ENCODE data around the gene RABL6. TPM values are rescaled to one million over a fixed set of nuclear protein-coding genes. Genes with fewer than 3 reads are reported as not detected.
A peak's percentile ranks its signal among the peaks of the same experiment; 100 is the strongest.
"Not testable (repeated sequence)": the region's sequence is repeated elsewhere in the genome, so short reads cannot be mapped to it uniquely, and the experiment has no call there.

Gene RABL6
- total RNA-seq, 3 donors from 2014 or later = 38.2 to 51.5 (median 41.3) TPM

GRCh38 chr9:136837146-136837855, 29.6 kb downstream of the RABL6 start:
- Histone ChIP-seq H3K27me3 (no peaks in the 10 kb centered on the region), H3K9me3 (no peaks in the 10 kb centered on the region), H3K27ac (no peak overlapping the region), H3K4me1 (no peaks in the 10 kb centered on the region), H3K4me3 (no peak overlapping the region), H3K36me3 (no peaks in the 10 kb centered on the region)
- TF ChIP-seq POLR2A (IDR thresholded peaks at IDR 0.05) (no peak), POLR2AphosphoS5 (IDR thresholded peaks at IDR 0.05) (no peak), CTCF (IDR thresholded peaks at IDR 0.05) (no peak)
- intact Hi-C loops (cut with DNase I; ENCODE audit: low total_unique reads) = no loop called here
- no peak for DNase-seq (ENCODE audit: low spot score in 2 of 2)

- DNase-seq (ENCODE audit: low spot score in 2 of 2); H3K36me3 ChIP-seq; intact Hi-C loops (cut with DNase I; ENCODE audit: low total_unique reads); H3K4me1 ChIP-seq; H3K9me3 ChIP-seq; H3K27me3 ChIP-seq; H3K27ac ChIP-seq; H3K4me3 ChIP-seq: not testable (repeated sequence)
Observed at GRCh38 chr9:136837856-136838277, 30.1 kb downstream of the RABL6 start.

GRCh38 chr9:136838314-136839228, 30.8 kb downstream of the RABL6 start:
- no peak overlapping the region for H3K4me3 ChIP-seq
- no peak for TF ChIP-seq POLR2A (IDR thresholded peaks at IDR 0.05)
- TF ChIP-seq CTCF (IDR thresholded peaks at IDR 0.05) = no peak
- no peak for TF ChIP-seq POLR2AphosphoS5 (IDR thresholded peaks at IDR 0.05)
- intact Hi-C loops (cut with DNase I; ENCODE audit: low total_unique reads) = no loop called here
- DNase-seq (ENCODE audit: low spot score in 2 of 2) = no peak
- no peaks in the 10 kb centered on the region for H3K36me3 ChIP-seq
- H3K9me3 ChIP-seq = no peaks in the 10 kb centered on the region
- H3K4me1 ChIP-seq = no peaks in the 10 kb centered on the region
- peaks cover 0 to 5% of the 10 kb centered on the region in 2 donors for H3K27me3 ChIP-seq
- H3K27ac ChIP-seq = no peak overlapping the region

GRCh38 chr9:136839229-136840139, 31.7 kb downstream of the RABL6 start:
- Histone ChIP-seq H3K4me1 (peaks cover 0 to 7% of the 10 kb centered on the region in 2 donors), H3K36me3 (no peaks in the 10 kb centered on the region), H3K4me3 (no peak overlapping the region), H3K27me3 (peaks cover 6 to 12% of the 10 kb centered on the region in 2 donors), H3K27ac (no peak overlapping the region), H3K9me3 (no peaks in the 10 kb centered on the region)
- no peak for TF ChIP-seq POLR2AphosphoS5 (IDR thresholded peaks at IDR 0.05)
- TF ChIP-seq POLR2A (IDR thresholded peaks at IDR 0.05) = no peak
- TF ChIP-seq CTCF (IDR thresholded peaks at IDR 0.05) = no peak
- intact Hi-C loops (cut with DNase I; ENCODE audit: low total_unique reads) = no loop called here
- DNase-seq (ENCODE audit: low spot score in 2 of 2) = no peak

GRCh38 chr9:136840140-136840876, 32.6 kb downstream of the RABL6 start:
- no peaks in the 10 kb centered on the region for H3K36me3 ChIP-seq
- intact Hi-C loops (cut with DNase I; ENCODE audit: low total_unique reads) = no loop called here

More at GRCh38 chr9:136840140-136840876, 32.6 kb downstream of the RABL6 start:
- no peak for DNase-seq (ENCODE audit: low spot score in 2 of 2)
- H3K27ac ChIP-seq = peak overlapping the region in 1 of 2 donors; percentile 13
- peaks cover 6 to 17% of the 10 kb centered on the region in 2 donors for H3K27me3 ChIP-seq
- TF ChIP-seq CTCF (IDR thresholded peaks at IDR 0.05) (no peak), POLR2A (IDR thresholded peaks at IDR 0.05) (no peak)
- H3K4me3 ChIP-seq = no peak overlapping the region
- peaks cover 0 to 7% of the 10 kb centered on the region in 2 donors for H3K4me1 ChIP-seq
- H3K9me3 ChIP-seq = no peaks in the 10 kb centered on the region

All from breast epithelium (tissue), 4 donors.